ENCODE measurements around the gene CGB5.
A peak's percentile ranks its signal among the peaks of the same experiment; 100 is the strongest.
"Not testable (repeated sequence)": the region's sequence is repeated elsewhere in the genome, so short reads cannot be mapped to it uniquely, and the experiment has no call there.

Gene CGB5

DNA sequence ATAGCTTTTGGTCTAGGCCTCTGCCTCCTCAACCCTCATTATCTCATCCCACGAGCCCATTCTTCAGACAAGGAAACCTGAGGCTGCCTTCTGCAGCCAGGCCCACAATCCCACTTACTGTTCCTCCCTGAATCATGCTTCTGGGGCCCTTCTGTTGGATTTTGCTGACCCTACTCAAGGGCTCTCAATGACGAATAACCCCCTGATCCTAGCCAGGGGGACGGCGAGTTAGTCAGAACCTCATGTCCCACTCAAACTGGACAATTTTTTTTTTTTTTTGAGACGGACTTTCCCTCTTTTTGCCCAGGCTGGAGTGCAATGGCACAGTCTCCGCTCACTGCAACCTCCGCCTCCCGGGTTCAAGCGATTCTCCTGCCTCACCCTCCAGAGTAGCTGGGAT lies 21.5 kb upstream of the CGB5 start:
- no peak for DNase-seq

DNA sequence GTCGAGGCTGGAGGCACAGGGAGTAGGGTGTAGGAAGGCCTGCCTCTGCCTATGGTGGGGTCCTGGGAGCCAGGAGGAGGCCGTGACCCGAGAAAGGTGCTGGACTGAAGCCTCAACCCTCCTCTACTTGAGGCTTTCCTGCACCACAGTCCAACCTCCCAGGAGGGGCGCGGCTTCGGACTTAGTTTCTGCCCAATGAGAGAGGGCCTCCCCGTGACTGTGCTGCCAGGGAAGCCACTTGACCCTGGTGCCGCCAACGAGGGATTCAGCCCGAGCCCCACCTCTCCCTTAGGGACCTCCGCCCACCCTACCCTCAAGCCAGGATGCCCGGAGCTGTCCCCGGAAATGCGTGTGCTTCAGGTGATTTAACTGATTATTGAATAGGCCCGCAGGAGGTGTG lies 19.4 kb upstream of the CGB5 start, which contains the start of gene CGB3:
TSS of gene CGB3 (minus strand) at position 101 of the 400 bp plus-strand sequence. CDS start 362 bp downstream, outside the sequence.
- not testable (repeated sequence) for DNase-seq

DNA sequence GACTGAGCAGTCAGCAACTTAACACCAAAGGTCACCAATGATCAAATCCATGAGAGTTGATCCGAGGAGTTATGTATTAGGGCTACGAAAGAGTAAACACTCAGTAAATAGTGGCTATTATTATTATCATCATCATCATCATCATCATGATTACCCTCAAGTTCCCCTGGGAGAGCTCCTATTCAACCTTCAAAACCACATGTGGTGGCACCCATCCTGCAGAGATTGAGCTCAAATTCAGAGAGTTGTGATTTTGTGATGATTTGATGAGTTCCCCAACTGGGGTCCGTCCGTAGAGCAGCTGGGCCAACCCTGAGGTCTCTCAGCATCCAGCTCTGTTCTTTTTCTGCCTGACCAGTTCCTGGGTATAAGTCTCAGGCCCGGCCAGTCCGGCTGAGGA lies 18.6 kb upstream of the CGB5 start:
- DNase-seq, result not testable (repeated sequence)

DNA sequence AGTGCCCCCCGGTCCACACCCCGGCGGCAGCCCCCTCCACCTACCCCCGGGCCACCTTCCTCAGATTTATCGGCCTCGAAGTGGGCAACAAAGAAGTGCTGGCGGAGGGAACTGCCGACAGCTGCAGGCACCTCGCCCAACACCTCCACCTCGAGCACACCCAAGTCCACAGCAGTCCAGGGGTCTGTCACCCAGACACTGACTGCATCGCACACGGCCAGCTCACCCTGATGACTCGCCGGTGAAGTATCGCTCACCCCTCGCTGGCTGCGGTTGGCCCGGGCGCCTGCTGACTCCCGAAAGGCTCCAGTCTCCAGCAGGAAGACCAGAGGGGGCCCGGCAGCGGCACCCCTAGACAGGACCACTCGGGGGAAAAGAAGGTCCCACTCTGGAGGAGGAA lies 18.0 kb upstream of the CGB5 start:
- not testable (repeated sequence) for DNase-seq

DNA sequence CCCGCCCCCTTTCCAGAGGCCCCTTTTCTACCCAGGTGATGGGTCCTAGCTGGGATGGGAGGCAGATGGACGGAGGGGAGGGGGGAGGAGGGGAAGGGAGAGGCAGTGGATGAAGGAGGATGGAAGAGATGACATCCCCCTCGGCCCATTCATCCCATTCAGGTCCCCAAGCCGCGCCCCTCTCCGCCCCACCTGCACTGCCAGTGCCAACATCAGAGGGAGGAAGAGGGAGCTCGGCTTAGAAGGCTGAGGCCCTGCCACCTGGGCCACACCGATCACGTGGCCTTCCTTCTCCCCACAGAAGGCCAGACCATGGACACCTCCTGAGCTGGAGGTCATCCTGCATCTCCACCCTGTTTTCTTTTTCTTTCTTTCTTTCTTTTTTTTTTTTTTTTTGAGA lies 15.0 kb upstream of the CGB5 start:
- not testable (repeated sequence) for DNase-seq

DNA sequence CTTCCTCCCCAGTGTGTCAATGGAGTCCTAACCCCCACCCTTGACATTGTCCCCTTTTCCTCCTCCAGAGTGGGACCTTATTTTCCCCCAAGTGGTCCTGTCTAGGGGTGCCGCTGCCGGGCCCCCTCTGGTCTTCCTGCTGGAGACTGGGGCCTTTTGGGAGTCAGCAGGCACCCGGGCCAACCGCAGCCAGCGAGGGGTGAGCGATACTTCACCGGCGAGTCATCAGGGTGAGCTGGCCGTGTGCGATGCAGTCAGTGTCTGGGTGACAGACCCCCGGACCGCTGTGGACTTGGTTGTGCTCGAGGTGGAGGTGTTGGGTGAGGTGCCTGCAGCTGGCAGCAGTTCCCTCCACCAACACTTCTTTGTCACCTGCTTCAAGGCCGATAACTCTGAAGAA lies 13.9 kb upstream of the CGB5 start:
- not testable (repeated sequence) for DNase-seq

DNA sequence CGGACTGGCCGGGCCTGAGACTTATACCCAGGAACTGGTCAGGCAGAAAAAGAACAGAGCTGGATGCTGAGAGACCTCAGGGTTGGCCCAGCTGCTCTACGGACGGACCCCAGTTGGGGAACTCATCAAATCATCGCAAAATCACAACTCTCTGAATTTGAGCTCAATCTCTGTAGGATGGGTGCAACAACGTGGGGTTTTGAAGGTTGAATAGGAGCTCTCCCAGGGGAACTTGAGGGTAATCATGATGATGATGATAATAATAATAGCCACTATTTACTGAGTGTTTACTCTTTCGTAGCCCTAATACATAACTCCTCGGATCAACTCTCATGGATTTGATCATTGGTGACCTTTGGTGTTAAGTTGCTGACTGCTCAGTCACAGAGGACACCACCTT lies 13.3 kb upstream of the CGB5 start:
- DNase-seq, result not testable (repeated sequence)

DNA sequence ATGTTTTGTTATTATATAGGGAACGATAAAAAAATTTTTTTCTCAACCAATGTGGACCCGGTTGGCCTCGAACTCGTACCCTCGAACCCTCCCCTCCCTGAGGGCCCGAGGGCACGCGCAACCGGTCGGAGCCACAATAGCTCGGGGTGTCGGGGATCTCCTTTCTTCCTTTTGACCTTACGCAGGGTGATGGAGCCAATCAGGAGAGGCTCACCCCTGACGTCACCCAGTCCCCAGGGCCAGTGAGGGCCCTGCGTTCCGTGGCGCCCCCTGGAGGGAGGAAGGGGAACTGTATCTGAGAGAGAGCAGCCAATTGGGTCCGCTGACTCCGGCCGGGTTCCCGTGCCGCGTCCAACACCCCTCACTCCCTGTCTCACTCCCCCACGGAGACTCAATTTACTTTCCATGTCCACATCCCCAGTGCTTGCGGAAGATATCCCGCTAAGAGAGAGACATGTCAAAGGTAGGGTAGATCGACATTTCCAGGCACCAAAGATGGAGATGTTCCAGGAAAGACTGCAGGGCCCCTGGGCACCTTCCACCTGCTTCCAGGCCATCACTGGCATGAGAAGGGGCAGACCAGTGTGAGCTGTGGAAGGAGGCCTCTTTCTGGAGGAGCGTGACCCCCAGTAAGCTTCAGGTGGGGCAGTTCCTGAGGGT lies 11.9 kb upstream of the CGB5 start, which contains the start of gene CGB2:
TSS of gene CGB2 (plus strand) at position 249 of the 660 bp plus-strand sequence. CDS start at position 455, 206 bp downstream.
- DNase-seq, result not testable (repeated sequence)

DNA sequence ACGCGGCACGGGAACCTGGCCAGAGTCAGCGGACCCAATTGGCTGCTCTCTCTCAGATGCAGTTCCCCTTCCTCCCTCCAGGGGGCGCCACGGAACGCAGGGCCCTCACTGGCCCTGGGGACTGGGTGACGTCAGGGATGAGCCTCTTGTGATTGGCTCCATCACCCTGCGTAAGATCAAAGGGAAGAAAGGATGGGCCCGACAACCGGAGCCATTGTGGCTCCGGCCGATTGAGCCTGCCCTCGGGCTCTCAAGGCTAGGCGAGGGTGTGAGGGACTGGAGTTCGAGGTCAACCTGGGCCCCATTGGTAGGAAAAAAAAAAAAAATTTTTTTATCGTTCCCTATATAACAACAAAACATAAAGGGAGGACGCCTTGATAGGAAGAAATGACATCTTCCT lies 6.8 kb upstream of the CGB5 start, which contains the start of gene CGB1:
TSS of gene CGB1 (minus strand) at position 81 of the 400 bp plus-strand sequence. CDS start 184 bp downstream, outside the sequence.
- not testable (repeated sequence) for DNase-seq

DNA sequence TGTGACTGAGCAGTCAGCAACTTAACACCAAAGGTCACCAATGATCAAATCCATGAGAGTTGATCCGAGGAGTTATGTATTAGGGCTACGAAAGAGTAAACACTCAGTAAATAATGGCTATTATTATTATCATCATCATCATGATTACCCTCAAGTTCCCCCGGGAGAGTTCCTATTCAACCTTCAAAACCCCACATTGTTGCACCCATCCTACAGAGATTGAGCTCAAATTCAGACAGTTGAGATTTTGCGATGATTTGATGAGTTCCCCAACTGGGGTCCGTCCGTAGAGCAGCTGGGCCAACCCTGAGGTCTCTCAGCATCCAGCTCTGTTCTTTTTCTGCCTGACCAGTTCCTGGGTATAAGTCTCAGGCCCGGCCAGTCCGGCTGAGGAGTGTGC lies 5.5 kb upstream of the CGB5 start:
- not testable (repeated sequence) for DNase-seq

DNA sequence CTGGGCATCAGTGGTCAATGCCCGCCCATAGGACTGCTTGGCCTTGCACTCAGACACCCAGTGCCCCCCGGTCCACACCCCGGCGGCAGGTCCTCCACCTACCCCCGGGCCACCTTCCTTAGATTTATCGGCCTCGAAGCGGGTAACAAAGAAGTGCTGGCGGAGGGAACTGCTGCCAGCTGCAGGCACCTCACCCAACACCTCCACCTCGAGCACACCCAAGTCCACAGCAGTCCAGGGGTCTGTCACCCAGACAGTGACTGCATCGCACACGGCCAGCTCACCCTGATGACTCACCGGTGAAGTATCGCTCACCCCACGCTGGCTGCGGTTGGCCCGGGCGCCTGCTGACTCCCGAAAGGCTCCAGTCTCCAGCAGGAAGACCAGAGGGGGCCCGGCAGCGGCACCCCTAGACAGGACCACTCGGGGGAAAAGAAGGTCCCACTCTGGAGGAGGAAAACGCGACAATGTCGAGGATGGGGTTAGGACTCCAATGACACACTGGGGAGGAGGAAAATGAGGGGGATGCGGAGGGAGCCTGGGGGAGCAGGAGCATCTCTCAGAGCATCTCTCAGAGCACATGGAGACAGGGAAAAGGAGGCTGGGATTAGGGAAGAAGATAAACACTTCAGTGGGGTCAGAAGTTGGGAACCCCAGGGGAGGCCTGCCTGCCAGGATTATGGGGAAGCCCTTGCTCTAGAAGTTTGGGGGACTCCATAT lies 4.9 kb upstream of the CGB5 start:
- not testable (repeated sequence) for DNase-seq

DNA sequence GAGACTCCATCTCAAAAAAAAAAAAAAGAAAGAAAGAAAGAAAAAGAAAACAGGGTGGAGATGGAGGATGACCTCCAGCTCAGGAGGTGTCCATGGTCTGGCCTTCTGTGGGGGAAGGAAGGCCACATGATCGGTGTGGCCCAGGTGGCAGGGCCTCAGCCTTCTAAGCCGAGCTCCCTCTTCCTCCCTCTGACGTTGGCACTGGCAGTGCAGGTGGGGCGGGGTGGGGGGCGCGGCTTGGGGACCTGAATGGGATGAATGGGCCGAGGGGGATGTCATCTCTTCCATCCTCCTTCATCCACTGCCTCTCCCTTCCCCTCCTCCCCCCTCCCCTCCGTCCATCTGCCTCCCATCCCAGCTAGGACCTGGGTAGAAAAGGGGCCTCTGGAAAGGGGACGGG lies 3.9 kb upstream of the CGB5 start:
- not testable (repeated sequence) for DNase-seq

DNA sequence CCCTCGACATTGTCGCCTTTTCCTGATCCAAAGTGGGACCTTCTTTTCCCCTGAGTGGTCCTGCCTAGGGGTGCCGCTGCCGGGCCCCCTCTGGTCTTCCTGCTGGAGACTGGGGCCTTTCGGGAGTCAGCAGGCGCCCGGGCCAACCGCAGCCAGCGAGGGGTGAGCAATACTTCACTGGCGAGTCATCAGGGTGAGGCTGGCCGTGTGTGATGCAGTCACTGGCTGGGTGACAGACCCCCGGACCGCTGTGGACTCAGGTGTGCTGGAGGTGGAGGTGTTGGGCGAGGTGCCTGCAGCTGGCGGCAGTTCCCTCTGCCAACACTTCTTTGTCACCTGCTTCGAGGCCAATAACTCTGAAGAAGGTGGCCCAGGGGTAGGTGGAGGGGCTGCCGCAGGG lies 1.5 kb upstream of the CGB5 start:
- DNase-seq, result no peak

DNA sequence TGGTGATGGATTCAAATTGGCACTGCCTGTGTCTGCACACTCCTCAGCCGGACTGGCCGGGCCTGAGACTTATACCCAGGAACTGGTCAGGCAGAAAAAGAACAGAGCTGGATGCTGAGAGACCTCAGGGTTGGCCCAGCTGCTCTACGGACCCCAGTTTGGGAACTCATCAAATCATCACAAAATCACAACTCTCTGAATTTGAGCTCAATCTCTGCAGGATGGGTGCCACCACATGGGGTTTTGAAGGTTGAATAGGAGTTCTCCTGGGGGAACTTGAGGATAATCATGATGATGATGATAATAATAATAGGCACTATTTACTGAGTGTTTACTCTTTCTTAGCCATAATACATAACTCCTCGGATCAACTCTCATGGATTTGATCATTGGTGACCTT lies 982 bp upstream of the CGB5 start:
- DNase-seq, result not testable (repeated sequence)

DNA sequence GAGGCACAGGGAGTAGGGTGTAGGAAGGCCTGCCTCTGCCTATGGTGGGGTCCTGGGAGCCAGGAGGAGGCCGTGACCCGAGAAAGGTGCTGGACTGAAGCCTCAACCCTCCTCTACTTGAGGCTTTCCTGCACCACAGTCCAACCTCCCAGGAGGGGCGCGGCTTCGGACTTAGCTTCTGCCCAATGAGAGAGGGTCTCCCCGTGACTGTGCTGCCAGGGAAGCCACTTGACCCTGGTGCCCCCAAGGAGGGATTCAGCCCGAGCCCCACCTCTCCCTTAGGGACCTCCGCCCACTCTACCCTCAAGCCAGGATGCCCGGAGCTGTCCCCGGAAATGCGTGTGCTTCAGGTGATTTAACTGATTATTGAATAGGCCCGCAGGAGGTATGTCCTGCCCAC lies 5.4 kb downstream of the CGB5 start, which contains the start of gene CGB8:
TSS of gene CGB8 (minus strand) at position 101 of the 400 bp plus-strand sequence. CDS start 372 bp downstream, outside the sequence.
- DNase-seq, result not testable (repeated sequence)

DNA sequence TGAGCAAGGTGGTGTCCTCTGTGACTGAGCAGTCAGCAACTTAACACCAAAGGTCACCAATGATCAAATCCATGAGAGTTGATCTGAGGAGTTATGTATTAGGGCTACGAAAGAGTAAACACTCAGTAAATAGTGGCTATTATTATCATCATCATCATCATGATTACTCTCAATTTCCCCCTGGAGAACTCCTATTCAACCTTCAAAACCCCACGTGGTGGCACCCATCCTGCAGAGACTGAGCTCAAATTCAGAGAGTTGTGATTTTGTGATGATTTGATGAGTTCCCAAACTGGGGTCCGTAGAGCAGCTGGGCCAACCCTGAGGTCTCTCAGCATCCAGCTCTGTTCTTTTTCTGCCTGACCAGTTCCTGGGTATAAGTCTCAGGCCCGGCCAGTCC lies 6.2 kb downstream of the CGB5 start:
- not testable (repeated sequence) for DNase-seq

DNA sequence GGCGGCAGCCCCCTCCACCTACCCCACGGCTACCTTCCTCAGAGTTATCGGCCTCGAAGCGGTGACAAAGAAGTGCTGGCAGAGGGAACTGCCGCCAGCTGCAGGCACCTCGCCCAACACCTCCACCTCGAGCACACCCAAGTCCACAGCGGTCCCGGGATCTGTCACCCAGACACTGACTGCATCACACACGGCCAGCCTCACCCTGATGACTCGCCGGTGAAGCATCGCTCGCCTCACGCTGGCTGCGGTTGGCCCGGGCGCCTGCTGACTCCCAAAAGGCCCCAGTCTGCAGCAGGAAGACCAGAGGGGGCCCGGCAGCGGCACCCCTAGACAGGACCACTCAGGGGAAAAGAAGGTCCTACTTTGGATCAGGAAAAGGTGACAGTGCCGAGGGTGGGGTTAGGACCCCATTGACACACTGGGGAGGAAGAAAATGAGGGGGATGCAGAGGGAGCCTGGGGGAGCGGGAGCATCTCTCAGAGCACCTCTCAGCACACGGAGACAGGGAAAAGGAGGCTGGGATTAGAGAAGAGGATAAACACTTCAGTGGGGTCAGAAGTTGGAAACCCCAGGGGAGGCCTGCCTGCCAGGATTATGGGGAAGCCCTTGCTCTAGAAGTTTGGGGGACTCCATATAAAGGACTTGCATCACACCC lies 6.9 kb downstream of the CGB5 start:
- DNase-seq, result not testable (repeated sequence)

DNA sequence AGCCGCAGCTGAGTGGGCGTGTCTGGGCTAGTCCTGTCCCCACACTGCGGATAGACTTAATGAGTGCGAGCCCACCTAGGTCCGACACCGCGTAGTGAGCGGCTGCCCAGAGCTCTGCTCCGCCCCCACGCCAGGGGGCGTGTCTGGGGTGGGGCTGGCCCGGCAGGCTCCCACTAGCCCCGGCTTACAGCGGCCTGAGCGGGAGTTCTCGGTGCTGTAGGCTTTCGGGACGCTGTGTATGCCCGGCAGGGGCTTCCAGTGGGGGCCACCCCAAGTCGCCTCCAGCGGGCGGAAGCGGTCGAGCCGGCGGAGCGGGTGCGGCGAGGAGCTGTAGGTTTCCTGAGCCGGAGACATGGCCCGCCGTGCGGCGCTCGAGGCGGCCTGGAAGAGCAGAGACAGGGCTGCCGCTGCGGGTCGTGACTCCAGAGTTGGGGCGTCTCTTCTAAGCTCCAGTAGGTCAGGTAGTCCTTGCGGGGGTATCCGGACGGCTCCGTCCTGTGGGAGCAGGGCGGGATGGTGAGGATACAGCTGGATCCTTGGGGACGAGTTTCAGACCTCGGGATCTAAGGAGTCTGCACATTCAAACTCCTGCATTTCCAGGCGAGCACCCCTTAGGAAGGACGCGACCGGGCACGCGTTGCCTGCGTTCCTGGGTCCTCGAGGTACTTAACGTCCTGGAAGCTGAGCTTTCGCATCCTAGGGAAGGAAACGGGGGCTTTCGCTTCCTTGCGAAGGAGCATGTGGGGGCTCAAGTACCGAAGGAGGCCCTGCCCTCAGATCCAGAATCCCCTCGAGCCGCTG lies 12.7 kb downstream of the CGB5 start:
- DNase-seq, result peak; percentile 44

DNA sequence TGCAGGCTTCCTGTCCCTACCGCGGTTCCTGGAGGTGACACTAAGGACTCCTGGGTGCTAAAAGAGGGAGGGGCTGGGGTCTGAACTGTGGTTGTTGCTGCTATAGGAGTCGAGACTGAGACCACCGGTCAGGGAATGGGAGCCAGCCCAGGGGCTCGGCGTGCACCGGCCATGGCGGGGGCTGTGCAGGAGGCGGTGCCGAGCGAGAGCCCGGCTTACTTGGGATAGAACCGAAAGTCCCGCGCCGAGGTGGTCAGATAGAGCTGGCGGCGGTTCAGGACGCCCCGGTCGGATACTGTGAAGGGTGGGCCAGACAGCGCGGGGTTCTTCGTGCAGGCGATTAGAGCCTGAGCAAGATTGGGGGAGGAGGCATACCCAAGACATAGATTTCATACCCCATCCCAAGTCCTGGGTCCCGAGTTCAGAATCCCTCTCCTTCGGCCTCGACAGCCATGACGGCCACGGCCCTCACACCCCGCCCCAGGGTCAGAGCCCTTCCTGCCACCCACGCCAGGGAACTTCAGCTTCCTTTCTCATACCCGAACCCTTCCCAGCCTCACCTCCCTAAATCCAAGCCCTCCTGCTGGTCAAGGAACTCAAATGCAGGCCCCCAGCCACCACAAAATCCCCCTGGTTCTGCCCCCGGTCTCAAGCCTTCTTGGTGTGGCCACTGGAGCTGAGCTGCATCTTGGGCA lies 13.4 kb downstream of the CGB5 start:
- not testable (repeated sequence) for DNase-seq

DNA sequence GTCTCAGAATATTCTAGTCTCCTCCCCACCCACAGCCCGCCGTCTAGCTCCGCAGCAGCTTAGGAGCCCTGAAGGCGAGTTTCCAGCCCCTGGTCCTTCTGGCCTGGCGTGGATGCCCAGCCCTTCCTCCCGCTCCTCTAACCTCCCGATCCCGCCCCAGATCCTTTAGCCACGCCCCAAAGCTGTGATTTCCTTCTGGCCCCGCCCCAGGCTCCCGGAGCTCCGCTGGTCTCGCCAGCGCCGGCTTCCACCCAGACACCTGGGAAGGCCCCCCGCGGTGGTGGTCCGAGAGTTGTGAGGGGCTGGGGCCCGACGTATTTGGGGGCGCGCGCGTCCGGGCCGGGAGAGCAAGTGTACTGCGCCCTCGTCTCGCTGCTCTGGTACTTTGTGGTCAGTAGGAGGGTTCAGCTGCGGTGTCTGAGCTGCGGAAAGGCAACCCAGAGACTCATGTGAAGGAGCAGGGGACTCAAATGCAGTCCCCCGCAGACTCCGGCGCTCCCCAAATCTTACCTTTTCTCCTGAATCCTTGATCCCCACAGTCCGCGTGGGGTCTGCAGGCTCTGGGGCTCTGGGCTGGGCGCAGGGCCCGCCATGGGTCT lies 14.1 kb downstream of the CGB5 start, which contains the start of gene CGB7:
TSS of gene CGB7 (minus strand) at position 114 of the 599 bp plus-strand sequence. CDS start 2,374 bp downstream, outside the sequence.
- no peak for DNase-seq

DNA sequence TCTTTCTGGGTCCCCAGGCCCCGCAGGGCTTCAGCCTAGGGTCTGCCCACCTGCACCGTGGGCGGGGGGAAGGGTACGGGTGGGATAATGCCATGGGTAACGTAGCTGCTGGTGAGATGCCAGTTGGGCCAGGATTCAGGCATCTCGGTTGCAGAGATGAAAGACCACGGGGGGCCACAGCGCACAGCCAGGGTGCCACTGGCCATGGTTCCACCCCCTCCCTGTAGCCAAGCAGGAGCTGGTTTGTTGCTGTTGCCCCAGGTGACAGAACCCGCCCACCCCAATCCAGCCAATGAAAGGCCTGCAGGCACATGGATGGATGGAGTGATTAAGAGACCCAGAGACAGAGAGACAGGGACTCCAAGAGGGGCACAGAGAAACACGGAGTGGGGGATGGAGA lies 14.9 kb downstream of the CGB5 start:
- DNase-seq, result no peak

Measured in midbrain (tissue), 1 donor.